ENCODE data around the gene PRKN.

PRKN gene

GRCh38 chr6:162331911-162332310, 395.7 kb downstream of the PRKN start:
- no peak for DNase-seq (ENCODE audit: low read depth in 1 of 2, low spot score in 1 of 2)

- no peak for DNase-seq (ENCODE audit: low read depth in 1 of 2, low spot score in 1 of 2)
Measured at GRCh38 chr6:162325826-162326225, 401.7 kb downstream of the PRKN start.

- DNase-seq (ENCODE audit: low read depth in 1 of 2, low spot score in 1 of 2) = no peak
Measured at GRCh38 chr6:162325051-162325450, 402.5 kb downstream of the PRKN start.

GRCh38 chr6:162315291-162315690, 412.3 kb downstream of the PRKN start:
- no peak for DNase-seq (ENCODE audit: low read depth in 1 of 2, low spot score in 1 of 2)

GRCh38 chr6:162313922-162314660, 413.5 kb downstream of the PRKN start:
- no peak for DNase-seq (ENCODE audit: low read depth in 1 of 2, low spot score in 1 of 2)

- DNase-seq (ENCODE audit: low read depth in 1 of 2, low spot score in 1 of 2) = no peak
Measured at GRCh38 chr6:162307865-162308264, 419.7 kb downstream of the PRKN start.

- DNase-seq (ENCODE audit: low read depth in 1 of 2, low spot score in 1 of 2) = no peak
Measured at GRCh38 chr6:162306616-162307015, 420.9 kb downstream of the PRKN start.

GRCh38 chr6:162301128-162301527, 426.4 kb downstream of the PRKN start:
- DNase-seq (ENCODE audit: low read depth in 1 of 2, low spot score in 1 of 2) = no peak

GRCh38 chr6:162294029-162294428, 433.5 kb downstream of the PRKN start:
- DNase-seq (ENCODE audit: low read depth in 1 of 2, low spot score in 1 of 2) = no peak

GRCh38 chr6:162292915-162293314, 434.7 kb downstream of the PRKN start:
- DNase-seq (ENCODE audit: low read depth in 1 of 2, low spot score in 1 of 2) = no peak

GRCh38 chr6:162290846-162291465, 436.6 kb downstream of the PRKN start:
- no peak for DNase-seq (ENCODE audit: low read depth in 1 of 2, low spot score in 1 of 2)

- DNase-seq (ENCODE audit: low read depth in 1 of 2, low spot score in 1 of 2) = no peak
Measured at GRCh38 chr6:162289972-162290371, 437.6 kb downstream of the PRKN start.

- DNase-seq (ENCODE audit: low read depth in 1 of 2, low spot score in 1 of 2) = no peak
Measured at GRCh38 chr6:162273986-162274385, 453.6 kb downstream of the PRKN start.

GRCh38 chr6:162271922-162272321, 455.6 kb downstream of the PRKN start:
- DNase-seq (ENCODE audit: low read depth in 1 of 2, low spot score in 1 of 2) = no peak

- no peak for DNase-seq (ENCODE audit: low read depth in 1 of 2, low spot score in 1 of 2)
Measured at GRCh38 chr6:162270966-162271365, 456.6 kb downstream of the PRKN start.

GRCh38 chr6:162267641-162268040, 459.9 kb downstream of the PRKN start:
- no peak for DNase-seq (ENCODE audit: low read depth in 1 of 2, low spot score in 1 of 2)

GRCh38 chr6:162267126-162267525, 460.4 kb downstream of the PRKN start:
- DNase-seq (ENCODE audit: low read depth in 1 of 2, low spot score in 1 of 2) = no peak

GRCh38 chr6:162264581-162264980, 463.0 kb downstream of the PRKN start:
- no peak for DNase-seq (ENCODE audit: low read depth in 1 of 2, low spot score in 1 of 2)

- DNase-seq (ENCODE audit: low read depth in 1 of 2, low spot score in 1 of 2) = no peak
Measured at GRCh38 chr6:162262466-162263196, 464.9 kb downstream of the PRKN start.

GRCh38 chr6:162261598-162261997, 466.0 kb downstream of the PRKN start:
- DNase-seq (ENCODE audit: low read depth in 1 of 2, low spot score in 1 of 2) = no peak

GRCh38 chr6:162260027-162260426, 467.5 kb downstream of the PRKN start:
- DNase-seq (ENCODE audit: low read depth in 1 of 2, low spot score in 1 of 2) = no peak

GRCh38 chr6:162258647-162259046, 468.9 kb downstream of the PRKN start:
- DNase-seq (ENCODE audit: low read depth in 1 of 2, low spot score in 1 of 2) = no peak

Measured in activated T-helper 1 cell treated with anti-CD3 and anti-CD28 coated beads, Interleukin-2, amount 50 U/mL, for 16 hours (primary cell).